Liver (tissue), 9 donors: ENCODE data around the gene RGMA. TPM values are rescaled to one million over a fixed set of nuclear protein-coding genes. Genes with fewer than 3 reads are reported as not detected.

Experiments used
- DNase-seq: peaks from one replicate; pipeline ENCODE4 v3.0.0-alpha.2; 2017; ENCODE audit warnings: low spot score
- H3K27ac ChIP-seq, 2 donors: one replicate each; pipeline ENCODE4 v1.7.0; 2013; ENCODE audit warnings: inconsistent platforms in 2 of 2, low read length in 2 of 2, control low read depth in 1 of 2, low read depth in 1 of 2, mild to moderate bottlenecking in 1 of 2
- H3K27me3 ChIP-seq, 4 donors: one replicate each; pipeline versions ENCODE4 v1.6.1 to v1.7.0; 2013; ENCODE audit warnings: low read length in 3 of 4, inconsistent platforms in 1 of 4, mild to moderate bottlenecking in 1 of 4, moderate library complexity in 1 of 4; ENCODE audit not compliant: control insufficient read depth in 4 of 4, insufficient read depth in 4 of 4
- H3K36me3 ChIP-seq, 4 donors: one replicate each; pipeline versions ENCODE4 v1.6.1 to v1.7.0; 2013; ENCODE audit warnings: low read length in 3 of 4, mild to moderate bottlenecking in 3 of 4, low read depth in 1 of 4, moderate library complexity in 1 of 4; ENCODE audit not compliant: control insufficient read depth in 4 of 4, insufficient read depth in 3 of 4
- H3K4me1 ChIP-seq, 4 donors: one replicate each; pipeline versions ENCODE4 v1.6.1 to v1.7.0; 2013; ENCODE audit warnings: low read length in 3 of 4, mild to moderate bottlenecking in 3 of 4, moderate library complexity in 1 of 4; ENCODE audit not compliant: control insufficient read depth in 4 of 4, insufficient read depth in 4 of 4
- H3K4me3 ChIP-seq, 3 donors: one replicate each; pipeline versions ENCODE4 v1.6.1 to v1.7.0; 2013; ENCODE audit warnings: low read length in 3 of 3, control low read depth in 1 of 3, low read depth in 1 of 3, mild to moderate bottlenecking in 1 of 3
- H3K9ac ChIP-seq, 2 donors: one replicate each; pipeline ENCODE4 v1.7.0; 2013; ENCODE audit warnings: low read length in 2 of 2, mild to moderate bottlenecking in 2 of 2, moderate library complexity in 2 of 2, control low read depth in 1 of 2, low read depth in 1 of 2
- H3K9me3 ChIP-seq, 4 donors: one replicate each; pipeline versions ENCODE4 v1.6.1 to v1.7.0; 2013; ENCODE audit warnings: low read length in 3 of 4; ENCODE audit not compliant: control insufficient read depth in 4 of 4
- ATF3 ChIP-seq: IDR thresholded peaks from 2 replicates; pipeline ENCODE4 v1.6.1; 2016; ENCODE audit warnings: antibody characterized with exemption
- EGR1 ChIP-seq, 2 donors: IDR thresholded peaks; 2 replicates each; pipeline ENCODE4 v1.6.1; 2016 to 2018; ENCODE audit warnings: antibody characterized with exemption in 2 of 2, low read depth in 2 of 2
- FOXA1 ChIP-seq: IDR thresholded peaks from 2 replicates; pipeline ENCODE4 v1.6.1; 2016; ENCODE audit warnings: antibody characterized with exemption
- FOXA2 ChIP-seq: IDR thresholded peaks from 2 replicates; pipeline ENCODE4 v1.6.1; 2016; ENCODE audit warnings: antibody characterized with exemption
- GABPA ChIP-seq, 2 donors: IDR thresholded peaks in 1 of 2; conservative IDR thresholded peaks in 1 of 2; 2 replicates each; pipeline ENCODE4 v1.6.1; 2016; ENCODE audit warnings: antibody characterized with exemption in 2 of 2, mild to moderate bottlenecking in 1 of 2, moderate library complexity in 1 of 2
- HNF4A ChIP-seq, 2 donors: conservative IDR thresholded peaks; 2 replicates each; pipeline ENCODE4 v1.6.1; 2016; ENCODE audit warnings: antibody characterized with exemption in 2 of 2, mild to moderate bottlenecking in 2 of 2
- HNF4G ChIP-seq: IDR thresholded peaks from 2 replicates; pipeline ENCODE4 v1.6.1; 2016; ENCODE audit warnings: antibody characterized with exemption
- JUND ChIP-seq, 2 donors: IDR thresholded peaks; 2 replicates each; pipeline ENCODE4 v1.6.1; 2016; ENCODE audit warnings: antibody characterized with exemption in 2 of 2
- NR2F2 ChIP-seq: IDR thresholded peaks from 2 replicates; pipeline ENCODE4 v1.6.1; 2016; ENCODE audit warnings: antibody characterized with exemption
- RAD21 ChIP-seq, 2 donors: IDR thresholded peaks; 2 replicates each; pipeline ENCODE4 v1.6.1; 2016; ENCODE audit warnings: antibody characterized with exemption in 2 of 2, mild to moderate bottlenecking in 2 of 2
- RXRA ChIP-seq, 2 donors: IDR thresholded peaks; 2 replicates each; pipeline ENCODE4 v1.6.1; 2017 to 2018; ENCODE audit warnings: antibody characterized with exemption in 2 of 2, mild to moderate bottlenecking in 1 of 2
- SP1 ChIP-seq: IDR thresholded peaks from 2 replicates; pipeline ENCODE4 v1.6.1; 2018; ENCODE audit warnings: antibody characterized with exemption, mild to moderate bottlenecking
- TAF1 ChIP-seq: conservative IDR thresholded peaks from 2 replicates; pipeline ENCODE4 v1.6.1; 2016; ENCODE audit warnings: antibody characterized with exemption, mild to moderate bottlenecking
- YY1 ChIP-seq: IDR thresholded peaks from 2 replicates; pipeline ENCODE4 v1.6.1; 2016; ENCODE audit warnings: antibody characterized with exemption, mild to moderate bottlenecking
- WGBS: extraction: QIAGEN DNeasy Blood & Tissue Kit; methylation state at CpG from one replicate; pipeline ENCODE4 v1.1.7; 2013; 5-methylcytosine and 5-hydroxymethylcytosine counted together
- polyA plus RNA-seq, 2 donors: library from polyadenylated mRNA; stranded (reverse) in 1 of 2; unstranded in 1 of 2; fragments of 200-250 nt in 1 of 2; fragments of >200 nt in 1 of 2; fragmentation: Nextera tagmentation in 1 of 2; extraction: Ambion mirVana in 1 of 2; gene quantifications; one replicate each; pipeline versions ENCODE4 v1.2.1 to v1.2.3, GENCODE V29; 2013 to 2015
- total RNA-seq, 2 donors: library from RNA; depleted of rRNA; stranded (reverse); fragments of >200 nt; gene quantifications; one replicate each; pipeline ENCODE4 v1.2.3, GENCODE V29; 2014
- TF ChIP-seq, protein P1 (sequence below): IDR thresholded peaks from 2 replicates; pipeline ENCODE4 v1.6.1; 2016; ENCODE audit warnings: antibody characterized with exemption
- TF ChIP-seq, protein P2 (sequence below): fragments of 150-350 bp; IDR thresholded peaks from 2 replicates; pipeline ENCODE4 v1.5.1; 2017; ENCODE audit warnings: improper control_type of control experiment, low read depth, low read length; ENCODE audit not compliant: missing input control
- TF ChIP-seq, protein P3 (sequence below): IDR thresholded peaks from 2 replicates; pipeline ENCODE4 v1.6.1; 2016; ENCODE audit warnings: antibody characterized with exemption
- donor health status: healthy.
- donor health status: healthy.
- donor health status: healthy.
- donor health status: healthy.
- donor health status: healthy.

Gene RGMA
- total and polyA plus RNA-seq, 4 donors = 0.15 to 0.33 (median 0.18) TPM; not detected in 1

GRCh38 chr15:93103823-93104222 lies 14.8 kb upstream of the RGMA start (continued):
- TF ChIP-seq, protein P1, sequence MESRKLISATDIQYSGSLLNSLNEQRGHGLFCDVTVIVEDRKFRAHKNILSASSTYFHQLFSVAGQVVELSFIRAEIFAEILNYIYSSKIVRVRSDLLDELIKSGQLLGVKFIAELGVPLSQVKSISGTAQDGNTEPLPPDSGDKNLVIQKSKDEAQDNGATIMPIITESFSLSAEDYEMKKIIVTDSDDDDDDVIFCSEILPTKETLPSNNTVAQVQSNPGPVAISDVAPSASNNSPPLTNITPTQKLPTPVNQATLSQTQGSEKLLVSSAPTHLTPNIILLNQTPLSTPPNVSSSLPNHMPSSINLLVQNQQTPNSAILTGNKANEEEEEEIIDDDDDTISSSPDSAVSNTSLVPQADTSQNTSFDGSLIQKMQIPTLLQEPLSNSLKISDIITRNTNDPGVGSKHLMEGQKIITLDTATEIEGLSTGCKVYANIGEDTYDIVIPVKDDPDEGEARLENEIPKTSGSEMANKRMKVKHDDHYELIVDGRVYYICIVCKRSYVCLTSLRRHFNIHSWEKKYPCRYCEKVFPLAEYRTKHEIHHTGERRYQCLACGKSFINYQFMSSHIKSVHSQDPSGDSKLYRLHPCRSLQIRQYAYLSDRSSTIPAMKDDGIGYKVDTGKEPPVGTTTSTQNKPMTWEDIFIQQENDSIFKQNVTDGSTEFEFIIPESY = no peak
- TF ChIP-seq SP1 (no peak), NR2F2 (no peak), RAD21 (IDR thresholded peaks at IDR 0.05) (no peak), TAF1 (no peak)

DNA sequence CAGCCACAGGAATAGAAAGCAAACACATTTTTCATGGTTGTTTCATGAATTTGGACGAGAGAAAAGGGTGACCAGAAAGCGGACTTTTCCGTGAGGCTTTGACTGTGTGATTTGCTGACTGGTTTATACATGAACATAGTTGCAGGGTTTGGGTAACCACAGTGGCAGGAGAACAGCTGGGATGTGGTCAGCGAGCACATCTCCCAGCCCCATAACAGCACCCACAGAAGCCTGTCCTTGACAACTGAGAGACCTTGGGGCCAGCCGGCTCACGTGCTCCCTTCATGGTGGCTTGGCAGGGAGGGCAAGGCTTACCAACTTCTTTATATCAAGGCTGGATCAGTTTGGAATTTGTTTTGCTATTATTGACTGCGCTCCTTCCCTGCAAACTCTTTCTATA lies 13.2 kb upstream of the RGMA start:
- Histone ChIP-seq H3K27me3 (peaks cover 0 to 5% (median 1%) of the 10 kb centered on the region in 4 donors), H3K9me3 (peaks cover 2 to 7% (median 6%) of the 10 kb centered on the region in 4 donors), H3K27ac (no peak overlapping the region), H3K9ac (no peak overlapping the region), H3K4me3 (no peak overlapping the region), H3K4me1 (no peaks in the 10 kb centered on the region), H3K36me3 (no peaks in the 10 kb centered on the region)
- no peak for DNase-seq
- 84% methylated on average over 7 of the region's 7 CpGs for WGBS
- TF ChIP-seq JUND (IDR thresholded peaks at IDR 0.05) (no peak), RAD21 (IDR thresholded peaks at IDR 0.05) (no peak), HNF4G (no peak), NR2F2 (no peak), SP1 (no peak), RXRA (IDR thresholded peaks at IDR 0.05) (no peak), YY1 (no peak), EGR1 (IDR thresholded peaks at IDR 0.05; ENCODE audit: low read depth in 2 of 2) (no peak), FOXA1 (no peak)
- TF ChIP-seq, protein P2, sequence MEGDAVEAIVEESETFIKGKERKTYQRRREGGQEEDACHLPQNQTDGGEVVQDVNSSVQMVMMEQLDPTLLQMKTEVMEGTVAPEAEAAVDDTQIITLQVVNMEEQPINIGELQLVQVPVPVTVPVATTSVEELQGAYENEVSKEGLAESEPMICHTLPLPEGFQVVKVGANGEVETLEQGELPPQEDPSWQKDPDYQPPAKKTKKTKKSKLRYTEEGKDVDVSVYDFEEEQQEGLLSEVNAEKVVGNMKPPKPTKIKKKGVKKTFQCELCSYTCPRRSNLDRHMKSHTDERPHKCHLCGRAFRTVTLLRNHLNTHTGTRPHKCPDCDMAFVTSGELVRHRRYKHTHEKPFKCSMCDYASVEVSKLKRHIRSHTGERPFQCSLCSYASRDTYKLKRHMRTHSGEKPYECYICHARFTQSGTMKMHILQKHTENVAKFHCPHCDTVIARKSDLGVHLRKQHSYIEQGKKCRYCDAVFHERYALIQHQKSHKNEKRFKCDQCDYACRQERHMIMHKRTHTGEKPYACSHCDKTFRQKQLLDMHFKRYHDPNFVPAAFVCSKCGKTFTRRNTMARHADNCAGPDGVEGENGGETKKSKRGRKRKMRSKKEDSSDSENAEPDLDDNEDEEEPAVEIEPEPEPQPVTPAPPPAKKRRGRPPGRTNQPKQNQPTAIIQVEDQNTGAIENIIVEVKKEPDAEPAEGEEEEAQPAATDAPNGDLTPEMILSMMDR = no peak

- Histone ChIP-seq H3K4me3 (no peak overlapping the region), H3K9ac (no peak overlapping the region), H3K9me3 (peaks cover 0 to 2% (median 0%) of the 10 kb centered on the region in 4 donors), H3K4me1 (peaks cover 0 to 1% (median under 1%) of the 10 kb centered on the region in 4 donors), H3K27me3 (peaks cover 0 to 16% (median 5%) of the 10 kb centered on the region in 4 donors), H3K27ac (no peak overlapping the region), H3K36me3 (no peaks in the 10 kb centered on the region)
- 82% methylated on average over 6 of the region's 6 CpGs for WGBS
- TF ChIP-seq, protein P2 = no peak
- TF ChIP-seq FOXA1 = no peak
- no peak for TF ChIP-seq JUND (IDR thresholded peaks at IDR 0.05)
- TF ChIP-seq ATF3 = no peak
- TF ChIP-seq, protein P1 = no peak
- TF ChIP-seq HNF4A (conservative IDR thresholded peaks at IDR 0.05) = no peak
- TF ChIP-seq, protein P3, sequence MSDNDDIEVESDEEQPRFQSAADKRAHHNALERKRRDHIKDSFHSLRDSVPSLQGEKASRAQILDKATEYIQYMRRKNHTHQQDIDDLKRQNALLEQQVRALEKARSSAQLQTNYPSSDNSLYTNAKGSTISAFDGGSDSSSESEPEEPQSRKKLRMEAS = no peak
- TF ChIP-seq RAD21 (IDR thresholded peaks at IDR 0.05) = no peak
- TF ChIP-seq NR2F2 = no peak
- no peak for TF ChIP-seq GABPA (IDR thresholded peaks at IDR 0.05 in 1 of 2, conservative IDR thresholded peaks at IDR 0.05 in 1 of 2)
- TF ChIP-seq RXRA (IDR thresholded peaks at IDR 0.05) = no peak
- no peak for TF ChIP-seq FOXA2
- no peak for TF ChIP-seq TAF1
- no peak for DNase-seq
Measured at GRCh38 chr15:93093765-93094164, 4.8 kb upstream of the RGMA start.
